Ramos (cell line): ENCODE measurements around the gene SFMBT1.

Experiments
- in situ Hi-C: fragments of 300-500 bp; cut with MboI; formaldehyde crosslinking; loops from one replicate; pipeline ENCODE4 v1.14.3; 2022; ENCODE audit warnings: low sequenced_read_pairs; ENCODE audit not compliant: unreplicated experiment

Gene SFMBT1

DNA sequence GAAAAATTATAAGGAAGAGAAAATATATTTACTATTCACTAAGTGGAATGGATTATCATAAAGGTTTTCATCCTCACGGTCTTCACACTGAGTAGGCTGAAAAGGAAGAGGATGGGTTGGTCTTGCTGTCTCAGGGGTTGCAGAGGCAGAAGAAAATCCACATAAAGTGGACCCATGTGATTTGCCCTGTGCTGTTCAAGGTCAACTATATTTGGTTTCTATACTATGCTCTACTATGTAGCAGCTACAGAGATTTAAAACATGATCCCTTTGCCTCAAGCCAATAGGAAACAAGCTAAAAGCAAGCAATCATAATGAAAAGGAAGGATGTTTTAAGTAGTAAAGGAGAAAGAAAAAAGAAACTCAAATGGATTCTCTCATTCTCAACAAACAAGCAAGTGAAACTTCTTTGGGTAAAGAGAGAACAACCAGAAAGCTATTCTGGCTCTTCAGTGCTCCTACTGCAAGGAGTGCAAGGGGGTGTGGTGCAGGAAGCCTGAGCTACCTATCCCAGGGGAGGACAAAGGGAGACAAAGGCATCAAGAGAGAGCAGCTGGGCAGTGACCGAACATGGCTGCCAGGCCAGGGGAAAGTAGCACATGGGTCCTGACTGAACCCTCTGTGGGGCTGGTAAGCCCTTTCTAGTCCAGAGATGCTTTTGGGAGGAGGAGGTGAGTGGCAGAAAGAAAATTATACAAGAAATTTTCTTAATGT is 35.9 kb downstream of the SFMBT1 start:
- in situ Hi-C loops, result no loop called here

DNA sequence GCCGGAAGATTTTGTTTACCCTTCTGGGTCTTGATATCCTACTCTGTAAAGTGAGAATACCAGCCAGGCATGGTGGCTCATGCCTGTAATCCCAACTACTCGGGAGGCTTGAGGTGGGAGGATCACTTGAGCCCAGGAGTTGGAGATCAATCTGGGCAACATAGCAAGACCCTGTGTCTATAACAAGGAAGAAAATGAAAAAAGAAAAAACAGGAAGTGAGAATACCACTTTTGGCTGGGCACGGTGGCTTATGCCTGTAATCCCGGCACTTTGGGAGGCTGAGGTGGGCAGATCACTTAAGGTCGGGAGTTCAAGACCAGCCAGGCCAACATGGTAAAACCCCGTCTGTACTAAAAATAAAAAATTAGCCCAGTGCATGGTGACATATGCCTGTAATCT is 36.9 kb downstream of the SFMBT1 start:
- in situ Hi-C loops, result no loop called here

DNA sequence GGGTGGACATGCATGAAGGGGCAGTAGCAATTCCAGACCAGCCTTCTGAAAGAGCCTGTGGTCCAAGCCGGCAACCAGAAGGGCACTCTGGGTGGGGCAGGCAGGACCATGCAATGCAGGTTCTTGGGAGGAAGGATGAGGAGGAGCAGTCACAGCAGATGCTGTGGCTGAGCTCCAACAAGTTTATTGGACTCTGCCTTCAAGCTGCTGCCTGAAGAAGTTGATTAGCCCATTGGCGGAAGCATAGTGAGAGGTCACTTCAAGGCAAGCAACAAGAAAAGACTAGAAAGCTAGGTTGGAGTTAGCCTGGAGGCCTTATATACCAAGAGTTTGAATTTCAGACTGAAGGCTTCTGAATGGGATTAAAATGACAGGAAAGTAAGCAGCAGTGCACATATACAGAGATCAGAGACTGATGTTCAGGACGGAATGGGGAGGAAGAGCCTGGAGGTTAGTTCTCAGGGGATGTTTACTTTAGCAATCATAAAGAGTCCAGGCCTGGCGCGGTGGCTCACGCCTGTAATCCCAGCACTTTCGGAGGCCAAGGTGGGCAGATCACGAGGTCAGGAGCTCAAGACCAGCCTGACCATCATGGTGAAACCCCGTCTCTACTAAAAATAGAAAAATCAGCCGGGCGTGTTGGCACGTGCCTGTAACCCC is 39.9 kb downstream of the SFMBT1 start:
- in situ Hi-C loops, result no loop called here

DNA sequence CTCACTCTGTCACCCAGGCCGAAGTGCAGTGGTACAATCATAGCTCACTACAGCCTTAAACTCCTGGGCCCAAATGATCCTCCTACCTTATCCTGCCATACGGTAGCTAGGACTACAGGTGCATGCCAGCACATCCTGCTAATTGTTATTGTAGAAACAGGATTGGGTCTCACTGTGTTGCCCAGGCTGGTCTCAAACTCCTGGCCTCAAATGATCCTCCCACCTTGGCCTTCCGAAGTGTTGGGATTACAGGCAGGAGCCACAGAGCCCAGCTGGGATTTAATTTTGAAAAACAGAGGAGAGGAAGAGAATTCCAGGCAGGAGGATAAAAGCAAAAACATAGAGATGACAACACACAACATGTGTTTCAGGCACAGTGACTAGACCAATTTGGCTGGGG is 40.5 kb downstream of the SFMBT1 start:
- in situ Hi-C loops, result no loop called here

DNA sequence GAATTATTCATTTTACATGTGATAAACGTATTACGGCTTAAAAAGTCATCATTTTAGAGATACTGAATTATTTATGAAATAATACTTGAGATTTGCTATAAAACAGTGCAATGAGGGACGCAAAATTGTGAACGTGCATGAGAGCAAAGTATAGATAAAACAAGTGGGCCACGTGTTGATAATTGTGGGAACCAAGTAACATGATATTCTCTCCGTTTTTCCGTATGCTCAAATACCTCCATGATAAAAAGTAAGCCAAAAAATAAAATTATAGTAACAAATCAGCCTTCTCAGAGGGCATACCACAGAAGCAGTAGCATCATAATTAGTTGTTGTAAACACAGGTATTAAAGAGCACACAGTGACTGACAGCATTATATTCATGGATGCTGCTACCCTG is 42.6 kb downstream of the SFMBT1 start:
- in situ Hi-C loops, result no loop called here

DNA sequence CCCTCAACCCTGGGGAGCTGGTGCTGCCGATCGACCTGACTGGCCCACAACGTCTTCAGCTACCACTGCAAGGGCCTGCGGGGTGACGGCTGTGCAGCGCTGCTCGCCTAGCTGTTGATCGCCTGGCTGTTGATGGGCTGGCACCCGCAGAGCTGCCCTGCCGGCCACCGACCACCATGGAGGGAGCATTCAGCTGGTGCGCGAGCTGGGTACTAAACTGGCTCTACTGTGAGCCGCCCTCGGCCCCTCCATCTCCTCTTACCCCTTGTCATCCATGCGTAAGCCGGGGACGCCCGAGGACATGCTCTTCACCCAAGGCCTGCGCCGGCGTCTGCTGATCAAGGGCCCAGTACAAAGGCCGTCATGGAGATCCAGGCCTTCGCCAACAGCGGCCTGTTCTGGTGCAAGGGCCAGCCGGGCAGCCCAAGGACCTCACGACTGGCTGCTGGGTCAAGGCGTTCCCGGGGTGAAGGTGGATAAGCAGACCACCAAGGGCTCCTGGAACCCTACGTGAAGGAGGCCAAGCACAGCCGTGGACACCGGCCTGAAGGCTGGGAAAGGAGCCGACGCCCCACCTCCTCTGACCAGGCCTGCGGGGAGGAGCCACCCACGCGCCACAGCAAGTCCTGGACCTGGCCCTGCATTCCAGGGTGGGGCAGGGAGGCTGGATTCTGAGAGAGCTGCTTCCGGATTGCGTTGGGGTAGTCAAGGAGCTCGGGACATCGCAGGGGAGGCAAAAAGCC is 46.9 kb downstream of the SFMBT1 start:
- in situ Hi-C loops, result no loop called here

DNA sequence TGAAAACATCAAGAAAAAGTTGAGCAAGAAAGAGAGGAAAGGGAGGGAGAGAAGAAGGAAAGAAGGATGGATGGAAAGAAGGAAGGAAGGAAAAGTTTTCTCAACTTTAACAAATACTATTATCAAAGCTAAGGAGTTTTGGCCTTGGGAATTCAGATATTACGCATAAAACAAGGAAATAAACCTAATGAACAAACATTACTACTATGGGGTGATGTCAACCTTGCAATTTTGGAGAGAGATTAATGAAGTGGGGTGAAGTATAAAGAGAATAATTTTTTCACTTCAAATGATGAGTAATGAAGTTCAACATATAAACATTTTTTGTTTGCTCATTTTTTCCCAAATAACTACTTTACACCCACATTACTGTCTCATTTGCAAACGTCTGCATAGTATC is 55.2 kb downstream of the SFMBT1 start:
- in situ Hi-C loops, result no loop called here

DNA sequence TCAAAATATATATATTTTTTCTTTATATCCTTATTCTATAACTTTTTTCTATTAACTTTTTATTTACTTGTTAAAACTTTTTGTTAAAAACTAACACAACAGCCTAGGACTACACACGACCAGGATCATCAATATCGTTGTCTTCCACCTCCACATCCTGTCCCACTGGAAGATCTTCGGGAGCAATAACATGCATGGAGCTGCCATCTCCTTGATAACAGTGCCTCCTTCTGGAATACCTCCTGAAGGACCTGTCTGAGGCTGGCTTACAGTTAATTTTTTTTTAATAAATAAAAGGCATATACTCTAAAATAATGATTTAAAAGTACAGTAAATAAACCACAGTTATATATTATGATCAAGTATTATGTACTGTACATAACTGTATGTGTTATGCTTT is 58.9 kb downstream of the SFMBT1 start:
- in situ Hi-C loops, result no loop called here

DNA sequence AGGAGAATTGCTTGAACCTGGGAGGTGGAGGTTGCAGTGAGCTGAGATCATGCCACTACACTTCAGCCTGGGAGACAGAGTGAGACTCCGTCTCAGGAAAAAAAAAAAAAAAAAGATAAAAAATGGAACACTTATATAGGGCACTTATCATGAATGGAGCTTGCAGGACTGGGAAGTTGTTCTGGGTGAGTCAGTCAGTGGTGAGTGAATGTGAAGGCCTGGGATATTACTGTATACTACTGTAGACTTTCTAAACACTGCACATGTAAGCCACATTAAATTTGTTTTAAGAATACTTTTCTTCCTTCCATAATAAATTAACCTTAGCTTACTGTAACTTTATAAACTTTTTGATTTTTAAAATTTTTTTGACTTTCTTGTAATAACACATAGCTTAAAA is 59.8 kb downstream of the SFMBT1 start:
- in situ Hi-C loops, result no loop called here

DNA sequence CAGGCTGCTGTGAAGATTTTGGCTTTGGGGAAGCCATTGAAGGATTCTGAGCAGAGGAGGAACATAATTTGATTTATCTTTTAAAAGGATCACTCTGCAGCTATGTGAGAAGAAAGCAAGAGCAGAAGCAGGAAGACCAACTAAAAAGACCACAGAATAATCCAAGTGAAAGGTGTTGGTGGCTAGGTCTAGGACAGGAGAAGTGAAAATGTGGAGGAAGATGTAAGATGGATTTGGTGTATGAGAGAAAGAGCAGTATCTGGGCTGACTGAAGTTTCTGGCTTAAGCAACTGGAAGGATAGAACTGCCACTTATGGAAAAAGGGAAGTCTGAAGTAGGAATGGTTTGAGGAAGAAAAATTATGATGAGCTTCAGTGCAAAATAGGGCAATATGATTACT is 62.0 kb downstream of the SFMBT1 start:
- in situ Hi-C loops, result no loop called here

DNA sequence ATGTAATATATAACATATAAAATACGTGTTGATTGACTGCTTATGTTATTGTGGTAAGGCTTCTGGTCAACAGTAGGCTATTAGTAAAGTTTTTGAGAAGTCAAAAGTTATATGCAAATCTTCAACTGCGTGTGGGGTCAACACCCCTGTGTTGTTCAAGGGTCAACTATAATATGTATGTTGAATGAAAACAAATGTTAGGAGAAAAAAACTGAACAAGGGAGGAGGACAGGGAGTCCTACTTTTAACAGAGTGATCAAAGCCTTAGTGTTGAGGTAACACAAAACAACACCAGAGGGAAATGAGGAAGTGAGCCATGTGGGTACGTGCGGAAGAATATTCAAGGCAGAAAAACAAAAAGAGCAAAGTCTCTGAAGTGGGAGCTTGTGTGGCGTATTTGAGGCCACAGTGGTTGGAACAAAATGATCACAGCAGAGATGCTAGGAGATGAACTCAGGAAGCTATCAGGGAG is 62.5 kb downstream of the SFMBT1 start:
- in situ Hi-C loops, result no loop called here

DNA sequence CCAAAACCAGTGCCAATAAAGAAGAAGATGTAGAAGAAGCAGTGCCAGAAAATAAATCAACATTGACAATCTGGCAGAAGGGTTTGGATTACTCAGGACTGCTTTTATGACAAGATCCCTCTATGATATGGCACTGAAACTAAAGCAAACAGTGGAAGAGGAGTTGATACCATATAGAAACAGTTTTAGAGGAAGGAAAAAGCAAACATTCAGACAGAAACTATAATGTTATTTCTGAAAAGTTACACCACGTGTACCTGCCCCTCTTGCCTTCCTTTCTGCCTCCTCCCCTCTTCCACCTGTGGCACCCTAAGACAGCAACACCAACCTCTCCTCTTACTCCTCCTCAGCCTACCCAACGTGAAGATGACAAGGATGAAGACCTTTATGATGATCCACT is 63.0 kb downstream of the SFMBT1 start:
- in situ Hi-C loops, result no loop called here

DNA sequence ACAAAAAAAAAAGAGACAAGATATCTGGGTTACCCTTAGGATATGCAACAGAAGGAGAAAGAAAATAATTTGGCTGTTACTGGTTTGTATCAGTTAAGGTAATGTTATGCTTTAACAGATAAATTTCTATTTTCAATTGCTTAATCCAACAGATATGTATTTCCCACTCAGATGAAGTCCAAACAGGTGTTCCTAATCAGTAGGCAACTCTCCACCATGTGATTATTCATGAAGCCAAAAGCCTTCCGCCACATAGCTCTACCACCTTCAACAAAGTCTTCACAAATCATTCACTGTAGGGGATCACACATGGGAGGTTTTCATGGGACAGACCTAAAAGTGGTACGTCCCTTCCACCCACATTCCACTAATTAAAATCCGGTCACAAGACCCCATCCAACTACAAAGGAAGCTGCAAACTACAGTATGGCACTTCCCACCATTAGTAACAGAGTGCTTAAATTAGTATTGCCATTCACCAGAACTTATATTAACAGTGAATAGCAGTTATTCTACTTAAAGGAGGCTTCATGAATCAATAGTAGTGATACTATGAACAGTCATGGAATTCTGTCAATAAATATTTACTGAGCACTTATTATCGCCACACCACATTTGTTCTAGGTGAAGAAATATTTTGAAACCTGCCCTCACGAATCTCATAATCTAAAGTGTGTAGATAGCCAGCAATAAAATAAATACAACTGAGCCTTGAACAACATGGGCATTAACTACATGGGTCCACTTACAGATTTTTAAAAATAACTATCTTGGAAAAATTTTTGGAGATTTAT is 66.5 kb downstream of the SFMBT1 start:
- in situ Hi-C loops, result no loop called here

DNA sequence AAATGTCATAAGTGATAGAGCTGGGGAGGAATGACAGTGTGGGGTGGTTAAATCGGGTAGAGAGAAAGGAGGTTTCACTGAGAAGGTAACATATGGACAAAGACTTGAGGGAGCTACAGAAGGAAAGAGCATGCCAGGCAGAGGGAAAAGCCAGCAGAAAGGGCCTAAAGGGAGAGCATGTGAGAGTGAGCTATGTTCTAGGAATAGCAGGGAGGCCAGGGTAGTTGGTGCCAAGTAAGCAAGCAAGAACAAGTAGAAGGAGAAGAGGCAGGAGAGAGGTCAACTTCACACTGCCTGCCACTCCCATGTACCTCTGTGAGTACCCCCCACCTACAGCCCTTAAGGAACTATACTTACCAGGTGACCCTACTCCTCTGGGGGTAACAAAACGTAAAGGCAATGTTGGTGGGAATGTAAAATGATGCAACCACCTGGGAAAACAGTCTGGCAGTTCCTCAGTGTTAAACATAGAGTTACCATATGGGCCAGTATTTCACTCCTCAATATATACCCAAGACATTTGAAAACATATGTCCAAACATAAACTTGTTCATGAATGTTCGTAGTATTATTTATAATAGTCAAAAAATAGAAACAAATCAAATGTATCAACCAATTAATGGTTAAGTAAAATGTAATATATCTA is 67.6 kb downstream of the SFMBT1 start:
- in situ Hi-C loops, result no loop called here

DNA sequence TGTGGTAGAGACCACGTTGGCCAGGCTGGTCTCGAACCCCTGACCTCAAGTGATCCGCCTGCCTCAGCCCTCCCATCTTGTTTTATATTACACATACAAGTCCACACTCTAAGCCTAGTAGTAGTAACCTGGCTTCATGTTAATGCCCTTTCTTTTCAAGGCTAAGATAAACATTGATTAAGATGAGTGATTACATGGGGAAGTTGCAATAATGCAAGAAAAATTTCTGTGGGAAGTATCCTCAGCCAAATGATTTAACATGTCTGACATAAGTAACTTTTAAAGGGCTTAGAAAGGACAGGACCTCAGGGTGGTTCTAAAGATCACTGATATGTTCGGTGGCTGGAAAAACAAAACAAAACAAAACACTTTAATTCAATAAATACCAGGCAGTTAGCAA is 72.1 kb downstream of the SFMBT1 start:
- in situ Hi-C loops, result no loop called here

DNA sequence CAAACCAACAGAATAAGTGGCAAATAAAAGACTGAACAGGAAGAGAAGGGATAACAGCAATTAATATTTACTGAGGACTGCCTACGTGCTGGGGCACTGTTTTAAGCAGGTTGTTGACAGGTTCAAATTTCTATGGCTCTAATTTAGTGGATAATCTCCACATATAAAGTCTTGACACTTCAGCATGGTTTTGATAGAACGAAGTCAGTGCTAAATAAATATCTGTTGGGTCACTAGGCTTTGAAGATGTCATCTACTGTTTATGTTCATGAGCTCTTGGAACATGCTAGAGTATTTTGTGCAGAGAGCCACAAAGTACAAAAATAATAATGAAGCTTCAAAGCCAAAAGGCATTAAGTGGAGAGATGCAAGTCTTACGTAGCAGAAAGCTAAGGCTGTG is 74.0 kb downstream of the SFMBT1 start:
- in situ Hi-C loops, result no loop called here

DNA sequence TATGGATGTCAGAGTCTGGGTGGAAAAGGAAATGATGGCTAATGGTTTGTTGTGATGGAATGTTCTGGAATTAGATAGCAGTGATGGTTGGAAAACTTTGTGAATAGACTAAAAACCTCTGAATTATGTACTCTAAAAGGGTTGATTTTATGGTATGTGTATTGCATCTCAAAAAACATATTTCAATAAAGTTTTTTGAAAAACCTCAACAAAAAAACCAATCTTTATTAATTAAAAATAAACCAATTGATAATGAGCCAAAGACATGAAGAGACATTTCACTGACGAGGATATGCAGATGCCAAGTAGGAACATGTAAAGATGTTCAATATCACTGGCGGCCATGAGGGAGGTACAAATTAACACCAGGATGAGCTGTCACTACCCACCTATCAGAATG is 78.5 kb downstream of the SFMBT1 start:
- in situ Hi-C loops, result no loop called here

DNA sequence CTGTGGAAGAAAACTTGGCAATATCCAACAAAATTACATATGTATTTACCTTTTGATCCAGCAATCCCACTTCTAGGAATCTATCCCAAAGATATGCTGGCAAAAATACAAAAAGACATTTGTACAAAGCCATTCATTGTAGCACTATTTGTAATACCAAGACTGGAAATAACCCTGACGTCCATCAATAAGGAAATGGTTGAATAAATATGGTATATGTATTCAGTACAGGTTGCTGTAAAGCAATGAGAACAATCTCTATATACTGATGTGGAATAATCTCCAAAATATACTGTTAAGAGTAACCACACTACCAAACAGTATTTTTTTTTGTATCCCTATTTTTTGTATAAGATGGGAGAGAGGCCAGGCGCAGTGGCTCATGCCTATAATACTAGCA is 83.7 kb downstream of the SFMBT1 start:
- in situ Hi-C loops, result no loop called here

DNA sequence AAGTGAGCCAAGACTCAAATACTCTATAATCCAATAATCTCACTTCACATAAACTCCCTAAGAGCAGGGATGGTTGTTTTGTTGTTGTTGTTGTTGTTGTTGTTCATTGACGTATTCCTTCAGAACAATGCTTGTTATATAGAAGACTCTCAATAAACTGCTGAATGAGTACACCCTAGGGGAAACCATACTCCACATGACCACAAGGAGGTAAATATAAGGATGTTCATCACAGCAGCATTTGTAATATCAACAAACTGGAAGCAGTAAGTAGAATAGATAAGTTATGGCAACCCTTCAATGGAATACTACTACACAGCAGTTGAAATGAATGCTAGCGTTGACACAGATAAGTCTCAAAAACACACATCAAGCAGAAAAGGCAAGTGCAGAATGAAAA is 86.1 kb downstream of the SFMBT1 start:
- in situ Hi-C loops, result no loop called here

DNA sequence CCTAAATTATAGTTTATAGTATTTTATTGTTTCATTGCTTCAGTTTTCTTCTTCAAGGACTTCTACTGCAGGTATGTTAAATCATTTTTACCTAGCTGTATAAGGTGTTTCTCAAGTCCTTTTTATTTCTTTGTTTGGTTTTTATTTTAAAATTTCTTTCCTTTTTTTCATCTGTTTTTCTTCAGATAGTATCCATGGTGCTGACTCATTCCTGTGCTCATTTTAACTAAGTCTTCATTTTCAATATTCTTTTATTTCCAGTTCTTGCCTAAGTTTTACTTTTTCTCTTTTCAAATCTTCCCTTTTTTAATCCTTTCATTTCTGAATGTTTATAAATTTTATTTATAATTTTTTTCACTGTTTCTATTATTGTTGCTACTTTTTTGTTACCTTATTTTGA is 106.3 kb downstream of the SFMBT1 start:
- in situ Hi-C loops, result no loop called here
